ENCODE data around the gene GNB1L. TPM values are rescaled to one million over a fixed set of nuclear protein-coding genes. Genes with fewer than 3 reads are reported as not detected.

The GNB1L gene
- total RNA-seq, 1 experiment from 2014 or later = 18.0 TPM

DNA sequence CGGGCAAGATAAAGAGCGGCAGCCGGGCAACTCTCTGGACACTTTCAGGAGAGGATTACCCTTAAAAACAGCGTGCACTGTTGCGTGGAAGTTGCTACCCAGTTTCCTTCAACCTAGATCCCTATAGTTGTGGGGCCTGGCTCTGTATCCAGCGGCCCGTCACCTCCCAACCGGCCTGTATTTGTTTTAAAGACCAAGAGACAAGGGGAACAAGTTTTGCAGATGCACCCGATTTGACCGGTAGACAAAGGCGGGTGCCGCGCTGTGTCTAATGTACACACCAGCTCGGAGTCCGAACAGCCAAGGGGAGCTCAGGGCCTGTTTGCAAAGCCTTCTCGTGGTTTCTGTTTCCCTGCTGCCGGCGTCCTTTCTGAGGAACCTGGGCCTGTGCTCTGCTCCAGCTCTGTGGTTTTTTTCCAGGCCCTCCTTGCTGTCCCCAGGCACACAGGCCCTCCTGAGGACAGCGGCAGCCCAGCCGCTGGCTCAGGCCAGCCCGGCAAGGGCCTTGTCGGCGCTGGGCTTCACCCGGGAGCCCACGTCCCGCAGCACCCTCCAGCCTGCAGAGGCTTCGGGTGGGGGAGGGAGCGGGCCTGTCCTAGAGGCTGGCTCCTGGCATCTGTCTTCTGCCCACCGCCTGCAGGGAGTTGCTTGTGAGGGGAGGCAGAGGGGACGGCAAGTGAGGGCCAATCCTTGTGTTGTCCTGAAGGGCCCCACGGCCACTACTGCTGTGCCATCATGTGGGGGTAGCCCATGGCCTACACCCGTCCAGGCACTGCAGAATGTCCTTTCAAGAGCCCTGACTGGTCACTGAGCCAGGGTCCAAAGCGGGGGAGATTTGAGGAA, 92.7 kb downstream of the GNB1L start:
- Mint-ChIP-seq H3K4me3 (peak overlapping the region; percentile 70), H3K9me3 (no peaks in the 10 kb centered on the region), H3K36me3 (no peaks in the 10 kb centered on the region), H3K27ac (peak overlapping the region; percentile 72), H3K4me1 (peaks cover 40% of the 10 kb centered on the region), H3K27me3 (ENCODE audit: low read depth) (peaks cover 85% of the 10 kb centered on the region)
- no peak for ATAC-seq
- ChIA-PET CTCF (interaction anchor here (1.3 to 5.4 kb wide), 7 partner anchors 7 to 201 kb away, joined by 3 to 44 read pairs (median 7); partner anchors contain the start of gene GP1BB), POLR2A (interaction anchor here (0.6 kb wide), 1 partner anchor 197 kb away, joined by 3 read pairs; no protein-coding TSS in a partner anchor)
- DNase-seq (ENCODE audit: low spot score) = peak; percentile 37
- TF ChIP-seq ATF2 (CRISPR knock-in tag; IDR thresholded peaks at IDR 0.05; ENCODE audit: borderline replicate concordance, low read depth) = no peak
- no peak for TF ChIP-seq ZNF671 (CRISPR knock-in tag; IDR thresholded peaks at IDR 0.05)
- no peak for TF ChIP-seq NR3C1 (CRISPR knock-in tag; conservative IDR thresholded peaks at IDR 0.05; ENCODE audit: low read depth)
- no peak for TF ChIP-seq CREB1 (CRISPR knock-in tag; IDR thresholded peaks at IDR 0.05)

DNA sequence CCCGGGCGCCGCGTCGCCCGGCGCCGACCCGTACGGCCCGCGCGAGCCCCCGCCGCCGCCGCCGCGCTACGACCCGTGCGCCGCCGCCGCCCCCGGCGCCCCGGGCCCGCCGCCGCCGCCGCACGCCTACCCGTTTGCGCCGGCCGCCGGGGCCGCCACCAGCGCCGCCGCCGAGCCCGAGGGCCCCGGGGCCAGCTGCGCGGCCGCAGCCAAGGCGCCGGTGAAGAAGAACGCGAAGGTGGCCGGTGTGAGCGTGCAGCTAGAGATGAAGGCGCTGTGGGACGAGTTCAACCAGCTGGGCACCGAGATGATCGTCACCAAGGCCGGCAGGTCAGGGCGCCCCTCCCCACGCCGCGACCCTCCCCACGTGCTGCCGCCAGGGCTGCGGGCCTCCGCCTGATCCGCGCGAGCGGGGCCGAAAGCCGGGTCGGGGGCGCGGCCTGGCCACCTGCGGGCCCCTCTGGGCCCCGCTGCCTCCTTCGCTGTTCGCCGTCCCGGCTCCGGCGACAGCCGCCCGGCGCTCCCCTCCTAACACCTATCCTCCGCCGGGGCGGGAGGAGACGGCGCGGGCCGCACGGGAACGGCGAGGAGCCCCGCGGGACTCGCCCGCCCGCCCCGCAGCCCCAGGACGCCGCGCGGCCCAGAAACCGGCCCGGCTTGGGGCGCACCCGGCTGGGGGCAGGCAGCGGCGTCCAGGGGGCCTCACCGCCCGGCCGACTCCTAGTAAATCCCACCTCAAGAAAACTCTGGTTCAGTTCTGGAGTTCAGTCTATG, 93.5 kb downstream of the GNB1L start:
- peak overlapping the region; percentile 70 for H3K4me3 Mint-ChIP-seq
- peaks cover 42% of the 10 kb centered on the region for H3K4me1 Mint-ChIP-seq
- DNase-seq (ENCODE audit: low spot score) = no peak
- no peaks in the 10 kb centered on the region for H3K9me3 Mint-ChIP-seq
- no peak; the same call in 1 of the 2 replicates for ATAC-seq
- ChIA-PET CTCF (interaction anchor here (5.3 to 5.4 kb wide), 2 partner anchors 6 to 30 kb away, joined by 42 to 44 read pairs; no protein-coding TSS in a partner anchor), POLR2A (no interaction called here)
- peaks cover 87% of the 10 kb centered on the region for H3K27me3 Mint-ChIP-seq (ENCODE audit: low read depth)
- H3K27ac Mint-ChIP-seq = peak overlapping the region; percentile 72; the same call in 1 of the 2 replicates
- H3K36me3 Mint-ChIP-seq = no peaks in the 10 kb centered on the region
- TF ChIP-seq, protein P1, sequence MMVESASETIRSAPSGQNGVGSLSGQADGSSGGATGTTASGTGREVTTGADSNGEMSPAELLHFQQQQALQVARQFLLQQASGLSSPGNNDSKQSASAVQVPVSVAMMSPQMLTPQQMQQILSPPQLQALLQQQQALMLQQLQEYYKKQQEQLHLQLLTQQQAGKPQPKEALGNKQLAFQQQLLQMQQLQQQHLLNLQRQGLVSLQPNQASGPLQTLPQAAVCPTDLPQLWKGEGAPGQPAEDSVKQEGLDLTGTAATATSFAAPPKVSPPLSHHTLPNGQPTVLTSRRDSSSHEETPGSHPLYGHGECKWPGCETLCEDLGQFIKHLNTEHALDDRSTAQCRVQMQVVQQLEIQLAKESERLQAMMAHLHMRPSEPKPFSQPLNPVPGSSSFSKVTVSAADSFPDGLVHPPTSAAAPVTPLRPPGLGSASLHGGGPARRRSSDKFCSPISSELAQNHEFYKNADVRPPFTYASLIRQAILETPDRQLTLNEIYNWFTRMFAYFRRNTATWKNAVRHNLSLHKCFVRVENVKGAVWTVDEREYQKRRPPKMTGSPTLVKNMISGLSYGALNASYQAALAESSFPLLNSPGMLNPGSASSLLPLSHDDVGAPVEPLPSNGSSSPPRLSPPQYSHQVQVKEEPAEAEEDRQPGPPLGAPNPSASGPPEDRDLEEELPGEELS (CRISPR knock-in tag; IDR thresholded peaks at IDR 0.05) = no peak
- TF ChIP-seq ATF3 (CRISPR knock-in tag; conservative IDR thresholded peaks at IDR 0.05) (no peak), ATF6 (CRISPR knock-in tag; IDR thresholded peaks at IDR 0.05) (no peak), IRF1 (CRISPR knock-in tag; IDR thresholded peaks at IDR 0.05) (no peak), NFYB (CRISPR knock-in tag; conservative IDR thresholded peaks at IDR 0.05; ENCODE audit: low read depth) (no peak), E2F4 (CRISPR knock-in tag; IDR thresholded peaks at IDR 0.05; ENCODE audit: borderline replicate concordance, low read depth) (no peak), JAZF1 (CRISPR knock-in tag; IDR thresholded peaks at IDR 0.05) (no peak), NR3C1 (CRISPR knock-in tag; conservative IDR thresholded peaks at IDR 0.05; ENCODE audit: low read depth) (no peak), IRF2 (CRISPR knock-in tag; IDR thresholded peaks at IDR 0.05; ENCODE audit: borderline replicate concordance, low read depth) (no peak), TEAD1 (CRISPR knock-in tag; IDR thresholded peaks at IDR 0.05) (no peak), ESRRA (CRISPR knock-in tag; IDR thresholded peaks at IDR 0.05; ENCODE audit: borderline replicate concordance) (no peak), E2F5 (CRISPR knock-in tag; IDR thresholded peaks at IDR 0.05) (no peak), ATF1 (CRISPR knock-in tag; IDR thresholded peaks at IDR 0.05) (no peak)
- TF ChIP-seq, protein P2, sequence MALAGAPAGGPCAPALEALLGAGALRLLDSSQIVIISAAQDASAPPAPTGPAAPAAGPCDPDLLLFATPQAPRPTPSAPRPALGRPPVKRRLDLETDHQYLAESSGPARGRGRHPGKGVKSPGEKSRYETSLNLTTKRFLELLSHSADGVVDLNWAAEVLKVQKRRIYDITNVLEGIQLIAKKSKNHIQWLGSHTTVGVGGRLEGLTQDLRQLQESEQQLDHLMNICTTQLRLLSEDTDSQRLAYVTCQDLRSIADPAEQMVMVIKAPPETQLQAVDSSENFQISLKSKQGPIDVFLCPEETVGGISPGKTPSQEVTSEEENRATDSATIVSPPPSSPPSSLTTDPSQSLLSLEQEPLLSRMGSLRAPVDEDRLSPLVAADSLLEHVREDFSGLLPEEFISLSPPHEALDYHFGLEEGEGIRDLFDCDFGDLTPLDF (CRISPR knock-in tag; IDR thresholded peaks at IDR 0.05) = no peak
- TF ChIP-seq, protein P3, sequence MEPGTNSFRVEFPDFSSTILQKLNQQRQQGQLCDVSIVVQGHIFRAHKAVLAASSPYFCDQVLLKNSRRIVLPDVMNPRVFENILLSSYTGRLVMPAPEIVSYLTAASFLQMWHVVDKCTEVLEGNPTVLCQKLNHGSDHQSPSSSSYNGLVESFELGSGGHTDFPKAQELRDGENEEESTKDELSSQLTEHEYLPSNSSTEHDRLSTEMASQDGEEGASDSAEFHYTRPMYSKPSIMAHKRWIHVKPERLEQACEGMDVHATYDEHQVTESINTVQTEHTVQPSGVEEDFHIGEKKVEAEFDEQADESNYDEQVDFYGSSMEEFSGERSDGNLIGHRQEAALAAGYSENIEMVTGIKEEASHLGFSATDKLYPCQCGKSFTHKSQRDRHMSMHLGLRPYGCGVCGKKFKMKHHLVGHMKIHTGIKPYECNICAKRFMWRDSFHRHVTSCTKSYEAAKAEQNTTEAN (CRISPR knock-in tag; IDR thresholded peaks at IDR 0.05) = no peak
- TF ChIP-seq, protein P4, sequence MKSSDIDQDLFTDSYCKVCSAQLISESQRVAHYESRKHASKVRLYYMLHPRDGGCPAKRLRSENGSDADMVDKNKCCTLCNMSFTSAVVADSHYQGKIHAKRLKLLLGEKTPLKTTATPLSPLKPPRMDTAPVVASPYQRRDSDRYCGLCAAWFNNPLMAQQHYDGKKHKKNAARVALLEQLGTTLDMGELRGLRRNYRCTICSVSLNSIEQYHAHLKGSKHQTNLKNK (CRISPR knock-in tag; IDR thresholded peaks at IDR 0.05) = no peak

Data from WTC11 (cell line).